CD4-positive, alpha-beta T cell treated with Interferon alpha-2 for 1 hour (primary cell): Measurements from ENCODE around the gene DCLK1.
"Not testable (repeated sequence)": the region's sequence is repeated elsewhere in the genome, so short reads cannot be mapped to it uniquely, and the experiment has no call there.

Source experiments
- DNase-seq, 2 donors: peaks; one replicate each; pipeline ENCODE4 v3.0.0-alpha.2; 2020 to 2022

Gene DCLK1

GRCh38 chr13:36082806-36083205 lies 48.4 kb downstream of the DCLK1 start:
- no peak for DNase-seq

GRCh38 chr13:36082396-36082795 lies 48.8 kb downstream of the DCLK1 start:
- no peak for DNase-seq

- no peak for DNase-seq
Observed at GRCh38 chr13:36076211-36076610, 55.0 kb downstream of the DCLK1 start.

- no peak for DNase-seq
Observed at GRCh38 chr13:36074659-36075058, 56.5 kb downstream of the DCLK1 start.

- DNase-seq, result no peak
Observed at GRCh38 chr13:36072152-36072935, 58.8 kb downstream of the DCLK1 start.

- DNase-seq, result not testable (repeated sequence)
Observed at GRCh38 chr13:36070504-36071192, 60.5 kb downstream of the DCLK1 start.

GRCh38 chr13:36069881-36070366 lies 61.3 kb downstream of the DCLK1 start:
- no peak for DNase-seq

- DNase-seq, result no peak
Observed at GRCh38 chr13:36068991-36069390, 62.2 kb downstream of the DCLK1 start.

- DNase-seq, result no peak
Observed at GRCh38 chr13:36068566-36068965, 62.6 kb downstream of the DCLK1 start.

GRCh38 chr13:36067746-36068381 lies 63.3 kb downstream of the DCLK1 start:
- no peak for DNase-seq

GRCh38 chr13:36062249-36062648 lies 68.9 kb downstream of the DCLK1 start:
- DNase-seq, result no peak

GRCh38 chr13:36061621-36062020 lies 69.6 kb downstream of the DCLK1 start:
- no peak for DNase-seq

- DNase-seq, result no peak
Observed at GRCh38 chr13:36061054-36061453, 70.1 kb downstream of the DCLK1 start.

- DNase-seq, result no peak
Observed at GRCh38 chr13:36059321-36059720, 71.9 kb downstream of the DCLK1 start.

- no peak for DNase-seq
Observed at GRCh38 chr13:36058116-36058515, 73.1 kb downstream of the DCLK1 start.

GRCh38 chr13:36057547-36057946 lies 73.6 kb downstream of the DCLK1 start:
- no peak for DNase-seq

- no peak for DNase-seq
Observed at GRCh38 chr13:36057041-36057440, 74.1 kb downstream of the DCLK1 start.

- DNase-seq, result no peak
Observed at GRCh38 chr13:36055366-36055765, 75.8 kb downstream of the DCLK1 start.

- no peak for DNase-seq
Observed at GRCh38 chr13:36054041-36054440, 77.1 kb downstream of the DCLK1 start.

- no peak for DNase-seq
Observed at GRCh38 chr13:36051082-36051481, 80.1 kb downstream of the DCLK1 start.

- DNase-seq, result no peak
Observed at GRCh38 chr13:36046672-36047071, 84.5 kb downstream of the DCLK1 start.

- no peak for DNase-seq
Observed at GRCh38 chr13:36038785-36039555, 92.2 kb downstream of the DCLK1 start.

GRCh38 chr13:36033035-36033434 lies 98.1 kb downstream of the DCLK1 start:
- DNase-seq, result no peak
